K562 (cell line): Measurements from ENCODE around the gene TRMT1. TPM values are rescaled to one million over a fixed set of nuclear protein-coding genes. Genes with fewer than 3 reads are reported as not detected.

Source experiments
- BRCA1 ChIP-seq, 2 experiments: fragments of 450-650 bp in 1 of 2; sonication (generic) in 1 of 2; formaldehyde crosslinking in 1 of 2; IDR thresholded peaks; 2 replicates each; pipeline versions ENCODE4 v1.5.0 to v1.6.1; 2017 to 2020; ENCODE audit warnings: mild to moderate bottlenecking in 1 of 2, missing genetic modification reagents in 1 of 2
- CREB1 ChIP-seq, 2 experiments: sonication (generic) in 1 of 2; formaldehyde crosslinking in 1 of 2; IDR thresholded peaks; 2 replicates each; pipeline versions ENCODE4 v1.6.1 to v1.8.0; 2012 to 2022; ENCODE audit warnings: inconsistent platforms in 1 of 2, mild to moderate bottlenecking in 1 of 2, missing genetic modification reagents in 1 of 2, moderate library complexity in 1 of 2
- DACH1 ChIP-seq: fragments of 450-650 bp; IDR thresholded peaks from 2 replicates; pipeline ENCODE4 v1.6.1; 2018; ENCODE audit not compliant: partially characterized antibody
- ERF ChIP-seq: fragments of 450-650 bp; formaldehyde crosslinking; IDR thresholded peaks from 2 replicates; pipeline ENCODE4 v1.4.0; 2020; ENCODE audit warnings: mild to moderate bottlenecking, mixed read lengths
- MGA ChIP-seq: fragments of 450-650 bp; IDR thresholded peaks from 2 replicates; pipeline ENCODE4 v1.6.1; 2016; ENCODE audit warnings: mild to moderate bottlenecking, moderate library complexity
- NELFE ChIP-seq: IDR thresholded peaks from 2 replicates; pipeline ENCODE4 v1.6.1; 2011; ENCODE audit warnings: mild to moderate bottlenecking; ENCODE audit not compliant: insufficient read depth, insufficient read length
- NFIC ChIP-seq: fragments of 450-650 bp; IDR thresholded peaks from 2 replicates; pipeline ENCODE4 v1.6.1; 2017; ENCODE audit warnings: mild to moderate bottlenecking, inconsistent platforms
- OTX1 ChIP-seq: fragments of 450-650 bp; formaldehyde crosslinking; IDR thresholded peaks from 2 replicates; pipeline ENCODE4 v1.4.0; 2022; ENCODE audit warnings: mild to moderate bottlenecking
- PYGO2 ChIP-seq: fragments of 450-650 bp; IDR thresholded peaks from 2 replicates; pipeline ENCODE4 v1.6.1; 2016; ENCODE audit warnings: mild to moderate bottlenecking, missing genetic modification characterization, moderate library complexity, missing compliant biosample characterization
- SREBF2 ChIP-seq: sonication (generic); formaldehyde crosslinking; IDR thresholded peaks from 2 replicates; pipeline ENCODE4 v1.4.0; 2020; ENCODE audit warnings: mild to moderate bottlenecking, missing genetic modification reagents
- SRSF1 ChIP-seq: fragments of 200-400 bp; formaldehyde crosslinking; IDR thresholded peaks from 2 replicates; pipeline ENCODE4 v1.6.1; 2017; ENCODE audit warnings: mild to moderate bottlenecking, low read depth, low read length, moderate library complexity
- ZBTB17 ChIP-seq: fragments of 450-650 bp; formaldehyde crosslinking; IDR thresholded peaks from 2 replicates; pipeline ENCODE4 v1.4.0; 2020; ENCODE audit warnings: mild to moderate bottlenecking
- ZEB2 ChIP-seq: fragments of 450-650 bp; IDR thresholded peaks from 2 replicates; pipeline ENCODE4 v1.6.1; 2016
- ZNF143 ChIP-seq: sonication (generic); formaldehyde crosslinking; IDR thresholded peaks from 2 replicates; pipeline ENCODE4 v1.9.0; 2022; ENCODE audit warnings: mild to moderate bottlenecking, missing genetic modification reagents
- polyA plus RNA-seq, 8 experiments: library from polyadenylated mRNA; depleted of rRNA in 4 of 8; stranded (reverse) in 5 of 8; unstranded in 3 of 8; fragments of >200 nt; fragmentation: Nextera tagmentation in 2 of 8; fragmentation: Illumina TruSeq in 1 of 8; extraction: Ambion mirVana in 2 of 8; extraction: Trizol in 1 of 8; gene quantifications; 2 replicates each; pipeline versions ENCODE4 v1.2.1 to v1.2.3, GENCODE V29; 2011 to 2014; ENCODE audit warnings: inconsistent platforms in 1 of 8, missing spikeins in 1 of 8
- total RNA-seq, 7 experiments: library from RNA; depleted of rRNA in 6 of 7; stranded (reverse); fragments of >200 nt in 6 of 7; fragmentation: Illumina TruSeq in 2 of 7; extraction: Trizol in 2 of 7; gene quantifications; 2 replicates each; pipeline versions ENCODE4 v1.2.1 to v1.2.3, GENCODE V29; 2011 to 2021; ENCODE audit warnings: low replicate concordance in 1 of 7
- TF ChIP-seq, protein P1 (sequence below): sonication (generic); formaldehyde crosslinking; IDR thresholded peaks from 2 replicates; pipeline ENCODE4 v1.8.1; 2022; ENCODE audit warnings: missing genetic modification reagents
- TF ChIP-seq, protein P2 (sequence below): sonication (generic); formaldehyde crosslinking; IDR thresholded peaks from 2 replicates; pipeline ENCODE4 v1.8.0; 2022; ENCODE audit warnings: mild to moderate bottlenecking, missing genetic modification reagents

The TRMT1 gene
- total and polyA plus RNA-seq, 9 of the 15 experiments (the other 6 are each of a cell fraction or from before 2014, with no cell fraction given): 5.8 to 158 (median 54.3) TPM

DNA sequence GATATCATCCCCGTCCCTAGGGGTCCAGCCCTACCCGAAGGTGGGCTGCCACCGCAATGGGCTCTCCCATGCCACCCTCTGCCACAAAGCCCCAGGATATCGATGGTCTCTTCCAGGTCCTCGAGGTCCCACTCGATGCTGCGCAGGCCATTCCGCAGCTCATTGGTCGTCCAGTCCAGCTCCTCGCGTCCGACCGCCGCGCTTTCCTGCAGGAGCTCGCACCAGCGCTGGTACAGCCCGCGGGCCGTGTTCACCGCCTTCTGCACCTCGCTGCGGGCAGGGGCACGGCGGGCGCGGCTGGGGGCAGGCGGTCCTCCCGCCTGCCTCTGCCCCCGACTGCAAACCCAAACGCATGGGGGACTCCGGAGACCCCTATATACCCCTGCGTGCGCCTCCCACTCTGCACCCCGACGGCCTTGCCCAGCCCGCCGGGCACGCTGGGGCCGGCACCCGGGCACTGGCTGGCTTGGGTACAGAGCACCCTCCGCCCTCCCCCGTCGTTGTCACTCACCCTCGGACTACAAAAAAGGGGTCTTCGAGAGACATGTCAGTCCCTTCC lies 33.2 kb upstream of the TRMT1 start (continued):
- TF ChIP-seq BRCA1 (IDR thresholded peaks at IDR 0.05): no peak
- TF ChIP-seq BRCA1 (CRISPR knock-in tag; IDR thresholded peaks at IDR 0.05): no peak; the same call in 1 of the 2 replicates
- TF ChIP-seq OTX1 (CRISPR knock-in tag): no peak
- TF ChIP-seq ERF (CRISPR knock-in tag): 0 out of 2 replicates have a peak, but pooled peaks have one; percentile 52
- TF ChIP-seq ZBTB17 (CRISPR knock-in tag): no peak
- no peak for TF ChIP-seq NELFE
- no peak for TF ChIP-seq ZEB2
- TF ChIP-seq CREB1 (IDR thresholded peaks at IDR 0.05): no peak
- TF ChIP-seq CREB1 (CRISPR knock-in tag; IDR thresholded peaks at IDR 0.05): no peak
- TF ChIP-seq PYGO2: no peak
- TF ChIP-seq ZNF143 (CRISPR knock-in tag): no peak
- TF ChIP-seq SRSF1: no peak
- TF ChIP-seq NFIC: no peak
- TF ChIP-seq MGA: peak; percentile 48; the same call in 1 of the 2 replicates
- TF ChIP-seq DACH1: no peak
- TF ChIP-seq, protein P1, sequence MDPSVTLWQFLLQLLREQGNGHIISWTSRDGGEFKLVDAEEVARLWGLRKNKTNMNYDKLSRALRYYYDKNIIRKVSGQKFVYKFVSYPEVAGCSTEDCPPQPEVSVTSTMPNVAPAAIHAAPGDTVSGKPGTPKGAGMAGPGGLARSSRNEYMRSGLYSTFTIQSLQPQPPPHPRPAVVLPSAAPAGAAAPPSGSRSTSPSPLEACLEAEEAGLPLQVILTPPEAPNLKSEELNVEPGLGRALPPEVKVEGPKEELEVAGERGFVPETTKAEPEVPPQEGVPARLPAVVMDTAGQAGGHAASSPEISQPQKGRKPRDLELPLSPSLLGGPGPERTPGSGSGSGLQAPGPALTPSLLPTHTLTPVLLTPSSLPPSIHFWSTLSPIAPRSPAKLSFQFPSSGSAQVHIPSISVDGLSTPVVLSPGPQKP (CRISPR knock-in tag): no peak
- TF ChIP-seq SREBF2 (CRISPR knock-in tag): no peak
- TF ChIP-seq, protein P2, sequence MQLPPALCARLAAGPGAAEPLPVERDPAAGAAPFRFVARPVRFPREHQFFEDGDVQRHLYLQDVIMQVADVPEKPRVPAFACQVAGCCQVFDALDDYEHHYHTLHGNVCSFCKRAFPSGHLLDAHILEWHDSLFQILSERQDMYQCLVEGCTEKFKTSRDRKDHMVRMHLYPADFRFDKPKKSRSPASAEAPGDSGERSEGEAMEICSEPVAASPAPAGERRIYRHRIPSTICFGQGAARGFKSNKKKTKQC (CRISPR knock-in tag): no peak
